HEK293 (cell line): ENCODE measurements around the gene SMC3.
"Not testable (repeated sequence)": the region's sequence is repeated elsewhere in the genome, so short reads cannot be mapped to it uniquely, and the experiment has no call there.

Source experiments
- KLF1 ChIP-seq: fragments of 450-650 bp; formaldehyde crosslinking; IDR thresholded peaks from 2 replicates; pipeline ENCODE4 v1.5.1; 2016; ENCODE audit warnings: missing biosample characterization, missing genetic modification characterization
- ZBTB20 ChIP-seq: fragments of 450-650 bp; formaldehyde crosslinking; IDR thresholded peaks from 2 replicates; pipeline ENCODE4 v1.5.1; 2016; ENCODE audit warnings: missing biosample characterization, missing genetic modification characterization
- ZBTB7A ChIP-seq: fragments of 450-650 bp; formaldehyde crosslinking; IDR thresholded peaks from 2 replicates; pipeline ENCODE4 v1.5.1; 2016; ENCODE audit warnings: low read depth, missing biosample characterization, missing genetic modification characterization
- ZEB2 ChIP-seq: fragments of 450-650 bp; formaldehyde crosslinking; IDR thresholded peaks from 2 replicates; pipeline ENCODE4 v1.5.1; 2016; ENCODE audit warnings: missing biosample characterization, missing genetic modification characterization
- ZNF121 ChIP-seq: fragments of 450-650 bp; formaldehyde crosslinking; IDR thresholded peaks from 2 replicates; pipeline ENCODE4 v1.5.1; 2016; ENCODE audit warnings: missing biosample characterization, missing genetic modification characterization
- ZNF138 ChIP-seq: fragments of 450-650 bp; formaldehyde crosslinking; IDR thresholded peaks from 2 replicates; pipeline ENCODE4 v1.5.1; 2016; ENCODE audit warnings: missing biosample characterization, missing genetic modification characterization, borderline replicate concordance
- ZNF341 ChIP-seq: fragments of 450-650 bp; formaldehyde crosslinking; IDR thresholded peaks from 2 replicates; pipeline ENCODE4; 2016; ENCODE audit warnings: low read depth, missing biosample characterization, missing genetic modification characterization
- ZNF544 ChIP-seq: fragments of 450-650 bp; formaldehyde crosslinking; IDR thresholded peaks from 2 replicates; pipeline ENCODE4 v1.5.0; 2017; ENCODE audit warnings: missing biosample characterization, missing genetic modification characterization
- ZNF629 ChIP-seq: fragments of 450-650 bp; formaldehyde crosslinking; IDR thresholded peaks from 2 replicates; pipeline ENCODE4 v1.5.1; 2017; ENCODE audit warnings: missing biosample characterization, missing genetic modification characterization
- ZNF76 ChIP-seq: fragments of 450-650 bp; formaldehyde crosslinking; IDR thresholded peaks from 2 replicates; pipeline ENCODE4; 2016; ENCODE audit warnings: low read depth, missing biosample characterization, missing genetic modification characterization, borderline replicate concordance
- ZNF776 ChIP-seq: fragments of 450-650 bp; formaldehyde crosslinking; IDR thresholded peaks from 2 replicates; pipeline ENCODE4 v1.5.0; 2017; ENCODE audit warnings: missing biosample characterization, missing genetic modification characterization, borderline replicate concordance
- TF ChIP-seq, protein P1 (sequence below): fragments of 450-650 bp; formaldehyde crosslinking; IDR thresholded peaks from 2 replicates; pipeline ENCODE4 v1.5.1; 2016; ENCODE audit warnings: missing biosample characterization, missing genetic modification characterization
- TF ChIP-seq, protein P2 (sequence below): fragments of 450-650 bp; formaldehyde crosslinking; conservative IDR thresholded peaks from 2 replicates; pipeline ENCODE4 v1.5.1; 2016; ENCODE audit warnings: low read depth, missing biosample characterization, missing genetic modification characterization
- TF ChIP-seq, protein P3 (sequence below): IDR thresholded peaks from 2 replicates; pipeline ENCODE4 v1.6.1; 2011; ENCODE audit warnings: mild to moderate bottlenecking, low read depth, low read length, borderline replicate concordance

DNA sequence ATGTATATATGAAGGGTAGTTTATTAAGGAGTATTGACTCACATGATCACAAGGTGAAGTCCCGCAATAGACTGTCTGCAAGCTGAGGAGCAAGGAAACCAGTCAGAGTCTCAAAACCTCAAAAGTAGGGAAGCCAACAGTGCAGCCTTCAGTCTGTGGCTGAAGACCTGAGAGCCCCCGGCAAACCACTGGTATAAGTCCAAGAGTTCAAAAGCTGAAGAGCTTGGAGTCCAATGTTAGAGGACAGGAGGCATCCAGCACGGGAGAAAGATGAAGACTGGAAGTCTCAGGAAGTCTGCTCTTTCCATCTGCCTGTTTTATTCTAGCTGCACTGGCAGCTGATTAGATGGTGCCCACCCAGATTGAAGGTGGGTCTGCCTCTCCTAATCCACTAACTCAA, 43.3 kb downstream of the SMC3 start:
- not testable (repeated sequence) for TF ChIP-seq ZNF341 (tag by site-specific recombination); ZNF544 (tag by site-specific recombination); ZBTB7A (tag by site-specific recombination); KLF1 (tag by site-specific recombination); ZNF776; ZNF138 (tag by site-specific recombination); ZNF121; ZEB2 (tag by site-specific recombination); ZNF629 (tag by site-specific recombination); ZBTB20 (tag by site-specific recombination); ZNF76 (tag by site-specific recombination)
- TF ChIP-seq, protein P1, sequence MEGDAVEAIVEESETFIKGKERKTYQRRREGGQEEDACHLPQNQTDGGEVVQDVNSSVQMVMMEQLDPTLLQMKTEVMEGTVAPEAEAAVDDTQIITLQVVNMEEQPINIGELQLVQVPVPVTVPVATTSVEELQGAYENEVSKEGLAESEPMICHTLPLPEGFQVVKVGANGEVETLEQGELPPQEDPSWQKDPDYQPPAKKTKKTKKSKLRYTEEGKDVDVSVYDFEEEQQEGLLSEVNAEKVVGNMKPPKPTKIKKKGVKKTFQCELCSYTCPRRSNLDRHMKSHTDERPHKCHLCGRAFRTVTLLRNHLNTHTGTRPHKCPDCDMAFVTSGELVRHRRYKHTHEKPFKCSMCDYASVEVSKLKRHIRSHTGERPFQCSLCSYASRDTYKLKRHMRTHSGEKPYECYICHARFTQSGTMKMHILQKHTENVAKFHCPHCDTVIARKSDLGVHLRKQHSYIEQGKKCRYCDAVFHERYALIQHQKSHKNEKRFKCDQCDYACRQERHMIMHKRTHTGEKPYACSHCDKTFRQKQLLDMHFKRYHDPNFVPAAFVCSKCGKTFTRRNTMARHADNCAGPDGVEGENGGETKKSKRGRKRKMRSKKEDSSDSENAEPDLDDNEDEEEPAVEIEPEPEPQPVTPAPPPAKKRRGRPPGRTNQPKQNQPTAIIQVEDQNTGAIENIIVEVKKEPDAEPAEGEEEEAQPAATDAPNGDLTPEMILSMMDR (tag by site-specific recombination), result not testable (repeated sequence)
- TF ChIP-seq, protein P2, sequence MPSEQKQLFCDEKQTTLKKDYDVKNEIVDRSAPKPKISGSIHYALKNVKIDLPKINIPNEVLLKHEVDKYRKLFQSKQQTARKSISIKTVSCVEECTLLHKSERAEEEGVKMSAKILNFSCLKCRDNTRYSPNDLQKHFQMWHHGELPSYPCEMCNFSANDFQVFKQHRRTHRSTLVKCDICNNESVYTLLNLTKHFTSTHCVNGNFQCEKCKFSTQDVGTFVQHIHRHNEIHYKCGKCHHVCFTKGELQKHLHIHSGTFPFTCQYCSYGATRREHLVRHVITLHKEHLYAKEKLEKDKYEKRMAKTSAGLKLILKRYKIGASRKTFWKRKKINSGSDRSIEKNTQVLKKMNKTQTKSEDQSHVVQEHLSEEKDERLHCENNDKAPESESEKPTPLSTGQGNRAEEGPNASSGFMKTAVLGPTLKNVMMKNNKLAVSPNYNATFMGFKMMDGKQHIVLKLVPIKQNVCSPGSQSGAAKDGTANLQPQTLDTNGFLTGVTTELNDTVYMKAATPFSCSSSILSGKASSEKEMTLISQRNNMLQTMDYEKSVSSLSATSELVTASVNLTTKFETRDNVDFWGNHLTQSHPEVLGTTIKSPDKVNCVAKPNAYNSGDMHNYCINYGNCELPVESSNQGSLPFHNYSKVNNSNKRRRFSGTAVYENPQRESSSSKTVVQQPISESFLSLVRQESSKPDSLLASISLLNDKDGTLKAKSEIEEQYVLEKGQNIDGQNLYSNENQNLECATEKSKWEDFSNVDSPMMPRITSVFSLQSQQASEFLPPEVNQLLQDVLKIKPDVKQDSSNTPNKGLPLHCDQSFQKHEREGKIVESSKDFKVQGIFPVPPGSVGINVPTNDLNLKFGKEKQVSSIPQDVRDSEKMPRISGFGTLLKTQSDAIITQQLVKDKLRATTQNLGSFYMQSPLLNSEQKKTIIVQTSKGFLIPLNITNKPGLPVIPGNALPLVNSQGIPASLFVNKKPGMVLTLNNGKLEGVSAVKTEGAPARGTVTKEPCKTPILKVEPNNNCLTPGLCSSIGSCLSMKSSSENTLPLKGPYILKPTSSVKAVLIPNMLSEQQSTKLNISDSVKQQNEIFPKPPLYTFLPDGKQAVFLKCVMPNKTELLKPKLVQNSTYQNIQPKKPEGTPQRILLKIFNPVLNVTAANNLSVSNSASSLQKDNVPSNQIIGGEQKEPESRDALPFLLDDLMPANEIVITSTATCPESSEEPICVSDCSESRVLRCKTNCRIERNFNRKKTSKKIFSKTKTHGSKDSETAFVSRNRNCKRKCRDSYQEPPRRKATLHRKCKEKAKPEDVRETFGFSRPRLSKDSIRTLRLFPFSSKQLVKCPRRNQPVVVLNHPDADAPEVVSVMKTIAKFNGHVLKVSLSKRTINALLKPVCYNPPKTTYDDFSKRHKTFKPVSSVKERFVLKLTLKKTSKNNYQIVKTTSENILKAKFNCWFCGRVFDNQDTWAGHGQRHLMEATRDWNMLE (tag by site-specific recombination), result not testable (repeated sequence)
- TF ChIP-seq, protein P3, sequence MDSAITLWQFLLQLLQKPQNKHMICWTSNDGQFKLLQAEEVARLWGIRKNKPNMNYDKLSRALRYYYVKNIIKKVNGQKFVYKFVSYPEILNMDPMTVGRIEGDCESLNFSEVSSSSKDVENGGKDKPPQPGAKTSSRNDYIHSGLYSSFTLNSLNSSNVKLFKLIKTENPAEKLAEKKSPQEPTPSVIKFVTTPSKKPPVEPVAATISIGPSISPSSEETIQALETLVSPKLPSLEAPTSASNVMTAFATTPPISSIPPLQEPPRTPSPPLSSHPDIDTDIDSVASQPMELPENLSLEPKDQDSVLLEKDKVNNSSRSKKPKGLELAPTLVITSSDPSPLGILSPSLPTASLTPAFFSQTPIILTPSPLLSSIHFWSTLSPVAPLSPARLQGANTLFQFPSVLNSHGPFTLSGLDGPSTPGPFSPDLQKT, result not testable (repeated sequence)
